Measurements from ENCODE around the gene SLC22A3. TPM values are rescaled to one million over a fixed set of nuclear protein-coding genes. Genes with fewer than 3 reads are reported as not detected.
"Not testable (repeated sequence)": the region's sequence is repeated elsewhere in the genome, so short reads cannot be mapped to it uniquely, and the experiment has no call there.

The SLC22A3 gene
- total and polyA plus RNA-seq, 8 donors: 16.1 to 42.9 (median 32.0) TPM

DNA sequence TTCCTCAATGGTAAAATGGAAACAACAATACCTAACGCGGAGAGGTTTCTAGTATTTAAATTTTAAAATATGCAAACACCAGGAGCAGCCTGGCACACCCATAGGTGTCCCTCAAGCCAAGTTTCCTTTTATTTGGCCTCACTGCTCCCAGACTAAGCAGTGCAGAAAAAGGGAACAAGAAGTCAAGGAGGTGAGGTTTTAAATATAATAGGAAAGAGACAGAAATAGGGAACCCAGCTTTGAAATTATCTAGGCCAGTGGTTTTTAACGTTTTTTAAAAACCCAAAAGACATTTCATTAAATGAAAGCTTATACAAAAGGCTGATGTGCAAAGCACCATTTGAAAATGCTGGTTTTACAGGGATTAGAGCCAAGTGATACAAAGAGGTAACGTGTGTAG is 109.6 kb downstream of the SLC22A3 start:
- no peak for DNase-seq
- Histone ChIP-seq H3K36me3 (no peaks in the 10 kb centered on the region), H3K4me3 (no peak overlapping the region), H3K27ac (no peak overlapping the region), H3K27me3 (peaks cover 0 to 14% of the 10 kb centered on the region in 2 donors), H3K4me1 (peaks cover 4 to 8% of the 10 kb centered on the region in 2 donors), H3K9me3 (no peaks in the 10 kb centered on the region)
- no peak for ATAC-seq
- intact Hi-C loops (cut with DNase I): loop anchor here in 1 of 2 donors (5.0 to 10.0 kb wide), 3 partner anchors 323 to 593 kb away; no protein-coding TSS in a partner anchor
- TF ChIP-seq, protein P1, sequence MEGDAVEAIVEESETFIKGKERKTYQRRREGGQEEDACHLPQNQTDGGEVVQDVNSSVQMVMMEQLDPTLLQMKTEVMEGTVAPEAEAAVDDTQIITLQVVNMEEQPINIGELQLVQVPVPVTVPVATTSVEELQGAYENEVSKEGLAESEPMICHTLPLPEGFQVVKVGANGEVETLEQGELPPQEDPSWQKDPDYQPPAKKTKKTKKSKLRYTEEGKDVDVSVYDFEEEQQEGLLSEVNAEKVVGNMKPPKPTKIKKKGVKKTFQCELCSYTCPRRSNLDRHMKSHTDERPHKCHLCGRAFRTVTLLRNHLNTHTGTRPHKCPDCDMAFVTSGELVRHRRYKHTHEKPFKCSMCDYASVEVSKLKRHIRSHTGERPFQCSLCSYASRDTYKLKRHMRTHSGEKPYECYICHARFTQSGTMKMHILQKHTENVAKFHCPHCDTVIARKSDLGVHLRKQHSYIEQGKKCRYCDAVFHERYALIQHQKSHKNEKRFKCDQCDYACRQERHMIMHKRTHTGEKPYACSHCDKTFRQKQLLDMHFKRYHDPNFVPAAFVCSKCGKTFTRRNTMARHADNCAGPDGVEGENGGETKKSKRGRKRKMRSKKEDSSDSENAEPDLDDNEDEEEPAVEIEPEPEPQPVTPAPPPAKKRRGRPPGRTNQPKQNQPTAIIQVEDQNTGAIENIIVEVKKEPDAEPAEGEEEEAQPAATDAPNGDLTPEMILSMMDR (IDR thresholded peaks at IDR 0.05): no peak

DNA sequence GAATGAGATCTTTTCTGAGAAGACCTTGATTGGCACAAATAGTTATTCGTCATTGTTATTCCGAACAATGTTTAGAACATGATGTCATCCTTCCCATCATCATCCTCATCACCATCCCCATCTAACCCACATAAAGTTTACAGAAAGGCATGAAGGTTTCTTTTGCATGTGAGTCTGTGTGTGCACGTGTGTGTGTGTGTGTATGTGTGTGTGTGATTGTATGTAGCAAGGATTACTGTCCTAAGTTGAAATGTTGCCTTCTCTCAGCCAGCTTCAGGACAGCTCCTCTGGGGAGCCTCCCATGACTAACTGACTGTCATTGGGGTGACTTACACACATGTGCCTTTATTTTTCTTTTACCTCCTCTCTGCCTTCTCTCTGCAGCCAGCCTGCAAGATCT is 113.5 kb downstream of the SLC22A3 start:
- Histone ChIP-seq H3K4me3 (no peak overlapping the region), H3K9me3 (no peaks in the 10 kb centered on the region), H3K27me3 (peaks cover 0 to 11% of the 10 kb centered on the region in 2 donors), H3K36me3 (no peaks in the 10 kb centered on the region), H3K4me1 (peaks cover 0 to 4% of the 10 kb centered on the region in 2 donors), H3K27ac (no peak overlapping the region)
- DNase-seq (no peak), ATAC-seq (no peak)
- intact Hi-C loops (cut with DNase I): no loop called here
- TF ChIP-seq, protein P1 (IDR thresholded peaks at IDR 0.05): no peak

DNA sequence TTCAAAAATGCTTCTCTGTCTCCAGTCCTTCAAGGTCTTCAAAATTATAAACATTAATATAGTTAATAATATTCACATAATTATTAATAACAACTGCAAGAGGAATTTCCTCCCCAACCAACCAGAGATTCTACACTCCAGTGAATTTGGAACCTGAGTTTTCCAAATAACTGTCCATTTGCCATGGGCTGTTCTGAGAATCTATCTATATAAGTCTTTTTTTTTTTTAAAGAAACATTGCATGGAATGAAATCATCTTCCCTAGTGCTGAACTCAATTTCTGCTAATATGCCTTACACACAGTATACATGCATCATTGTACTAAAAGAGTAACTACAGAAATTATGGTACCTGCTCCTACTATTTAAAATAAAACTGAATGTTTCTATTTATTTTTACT is 113.9 kb downstream of the SLC22A3 start:
- H3K36me3 ChIP-seq: no peaks in the 10 kb centered on the region
- H3K27ac ChIP-seq: no peak overlapping the region
- H3K4me1 ChIP-seq: peaks cover 0 to 4% of the 10 kb centered on the region in 2 donors
- H3K4me3 ChIP-seq: no peak overlapping the region
- peaks cover 0 to 14% of the 10 kb centered on the region in 2 donors for H3K27me3 ChIP-seq
- TF ChIP-seq, protein P1 (IDR thresholded peaks at IDR 0.05): no peak
- intact Hi-C loops (cut with DNase I): no loop called here
- no peaks in the 10 kb centered on the region for H3K9me3 ChIP-seq
- DNase-seq: no peak
- ATAC-seq: no peak

DNA sequence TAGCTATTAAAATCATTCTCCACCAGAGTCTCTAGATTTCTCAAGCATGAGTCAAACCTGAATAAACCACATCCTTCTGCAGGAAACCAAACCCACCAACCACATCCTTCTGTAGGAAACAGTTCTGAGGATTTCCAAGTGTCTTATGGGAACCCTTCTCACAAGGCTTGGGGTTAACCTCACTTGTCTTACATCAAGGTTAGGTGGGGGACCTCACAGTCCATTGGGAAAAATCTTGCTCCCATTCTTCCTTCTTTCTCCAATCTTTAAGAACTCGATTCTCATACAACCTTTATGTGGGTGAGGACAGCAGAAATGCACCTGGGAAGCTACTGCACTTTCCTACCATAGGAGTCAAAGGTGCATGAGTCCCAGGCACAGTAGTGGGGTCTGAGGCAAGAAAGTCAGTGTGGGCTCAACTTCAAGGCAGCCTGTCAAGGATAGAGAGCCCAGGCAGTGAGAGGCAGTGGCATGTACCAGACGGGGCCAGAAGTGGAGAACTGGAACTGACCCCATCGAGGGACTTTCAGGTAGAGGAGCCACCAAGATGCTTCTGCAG is 114.5 kb downstream of the SLC22A3 start:
- intact Hi-C loops (cut with DNase I): no loop called here
- Histone ChIP-seq H3K36me3 (no peaks in the 10 kb centered on the region), H3K27me3 (peaks cover 0 to 19% of the 10 kb centered on the region in 2 donors), H3K9me3 (no peaks in the 10 kb centered on the region), H3K4me3 (no peak overlapping the region), H3K4me1 (peaks cover 0 to 4% of the 10 kb centered on the region in 2 donors), H3K27ac (no peak overlapping the region)
- ATAC-seq: peak; percentile 56
- TF ChIP-seq, protein P1 (IDR thresholded peaks at IDR 0.05): no peak
- no peak for DNase-seq

DNA sequence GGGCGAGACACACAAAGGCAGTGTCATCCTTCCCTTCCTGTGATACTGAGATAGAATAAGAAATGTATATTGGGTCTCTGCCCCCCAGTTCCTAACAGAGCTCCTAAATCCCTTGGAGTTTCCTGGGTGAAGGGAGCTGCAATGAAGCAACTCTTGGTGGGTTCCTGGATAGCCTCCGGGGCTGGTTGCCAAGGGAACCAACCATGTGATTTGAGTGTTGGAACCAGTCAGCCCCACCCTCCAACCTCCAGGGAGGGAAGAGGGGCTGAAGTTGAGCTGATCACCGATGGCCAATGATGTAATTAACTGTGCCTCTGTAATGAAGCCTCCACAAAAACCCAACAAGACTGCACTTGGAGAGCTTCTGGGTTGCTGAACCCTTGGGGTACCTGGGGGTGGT is 116.6 kb downstream of the SLC22A3 start:
- no peaks in the 10 kb centered on the region for H3K9me3 ChIP-seq
- H3K36me3 ChIP-seq: no peaks in the 10 kb centered on the region
- H3K4me3 ChIP-seq: no peak overlapping the region
- H3K4me1 ChIP-seq: peaks cover 0 to 4% of the 10 kb centered on the region in 2 donors
- DNase-seq: no peak
- intact Hi-C loops (cut with DNase I): no loop called here
- TF ChIP-seq, protein P1 (IDR thresholded peaks at IDR 0.05): no peak
- ATAC-seq: no peak
- no peak overlapping the region for H3K27ac ChIP-seq
- peaks cover 0 to 19% of the 10 kb centered on the region in 2 donors for H3K27me3 ChIP-seq

DNA sequence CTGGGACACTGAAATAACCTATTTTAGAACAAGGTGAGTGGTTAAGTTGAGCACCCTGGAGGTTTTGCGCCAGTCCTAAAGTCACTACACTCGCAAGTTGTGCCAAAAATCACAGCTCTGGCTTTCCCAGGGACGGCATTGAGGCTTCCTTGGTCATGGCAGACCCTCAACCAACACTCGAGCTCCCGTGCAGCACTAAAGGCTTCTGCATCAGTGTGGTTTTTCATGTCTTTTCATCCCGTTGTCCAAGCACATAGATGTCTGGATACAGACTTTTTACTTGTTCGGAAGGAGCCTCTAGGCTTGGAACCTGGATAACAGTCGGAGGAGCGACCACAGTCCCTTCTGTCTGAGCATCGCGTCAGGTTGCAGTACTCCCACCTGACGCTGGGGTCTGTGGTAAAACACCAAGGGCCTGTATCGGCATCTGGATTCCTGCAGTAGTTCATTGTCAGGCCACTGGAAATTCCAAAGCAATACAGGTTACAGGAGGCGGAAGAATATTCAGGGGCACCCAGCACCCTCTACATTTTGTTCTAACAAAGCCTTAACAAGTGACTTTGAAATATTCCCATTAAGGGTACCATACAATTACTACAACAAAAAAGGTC is 119.2 kb downstream of the SLC22A3 start:
- ATAC-seq; H3K4me3 ChIP-seq; H3K9me3 ChIP-seq; H3K27ac ChIP-seq; H3K36me3 ChIP-seq; H3K4me1 ChIP-seq; intact Hi-C loops (cut with DNase I); DNase-seq: not testable (repeated sequence)
- peaks cover 0 to 19% of the 10 kb centered on the region in 2 donors for H3K27me3 ChIP-seq

All from left lung (tissue), 10 donors.